ENCODE data around the gene AIRE.

Gene AIRE

DNA sequence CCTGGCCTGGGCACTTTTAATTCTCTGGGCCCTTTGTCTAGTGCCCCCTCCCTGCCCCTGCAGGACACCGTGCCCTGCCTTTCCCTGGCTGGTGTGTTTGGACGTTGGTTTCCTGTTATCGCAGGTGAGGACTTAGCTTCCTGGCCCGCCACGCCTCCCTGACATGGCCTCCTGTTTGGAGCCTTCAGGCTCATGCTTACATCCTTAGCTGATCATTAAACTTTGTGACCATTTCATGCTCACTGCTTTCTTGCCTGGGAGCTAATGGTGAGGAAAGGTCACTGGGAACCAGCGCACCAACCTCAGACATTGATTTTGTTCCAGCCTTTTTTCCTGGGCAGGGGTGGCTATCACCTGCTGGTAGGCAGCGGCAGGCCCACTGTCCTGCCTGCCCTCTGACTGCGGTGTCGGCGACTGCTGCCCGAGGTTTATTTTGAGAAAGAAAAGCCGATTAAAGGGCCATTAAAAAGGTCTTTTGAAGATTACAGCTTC lies 17.9 kb downstream of the AIRE start:
- no peak overlapping the region for H3K4me3 ChIP-seq (ENCODE audit: low read depth, low read length)

DNA sequence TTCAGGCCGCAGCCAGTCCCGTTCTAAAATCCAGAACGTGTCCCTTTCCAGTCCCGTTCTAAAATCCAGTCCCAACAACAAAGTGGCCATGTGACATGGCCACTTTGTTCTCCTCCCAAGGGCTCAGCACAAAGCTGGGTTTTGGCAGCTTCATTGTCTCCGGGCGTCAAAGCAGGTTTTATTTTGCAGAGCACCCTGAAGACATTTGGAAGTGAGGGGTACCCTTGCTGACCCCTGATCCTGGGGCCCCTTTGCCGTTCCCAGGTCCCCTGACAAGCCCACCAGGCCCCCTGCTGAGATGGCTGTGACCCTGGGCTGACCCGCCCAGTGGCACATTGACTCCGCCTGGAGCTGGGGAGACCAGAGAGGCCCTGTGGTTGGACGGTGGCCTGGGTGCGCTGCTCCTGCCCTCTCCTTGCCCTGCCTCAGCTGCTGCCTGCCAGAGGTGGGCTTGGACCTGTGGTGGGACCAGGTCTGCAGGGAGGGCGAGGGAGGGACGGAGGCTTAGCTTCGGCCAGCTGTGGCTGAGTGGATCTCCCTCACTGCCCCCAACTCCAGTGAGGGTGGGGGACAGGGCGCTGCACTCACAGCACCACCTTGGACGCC lies 18.4 kb downstream of the AIRE start:
- no peak overlapping the region for H3K4me3 ChIP-seq (ENCODE audit: low read depth, low read length)

DNA sequence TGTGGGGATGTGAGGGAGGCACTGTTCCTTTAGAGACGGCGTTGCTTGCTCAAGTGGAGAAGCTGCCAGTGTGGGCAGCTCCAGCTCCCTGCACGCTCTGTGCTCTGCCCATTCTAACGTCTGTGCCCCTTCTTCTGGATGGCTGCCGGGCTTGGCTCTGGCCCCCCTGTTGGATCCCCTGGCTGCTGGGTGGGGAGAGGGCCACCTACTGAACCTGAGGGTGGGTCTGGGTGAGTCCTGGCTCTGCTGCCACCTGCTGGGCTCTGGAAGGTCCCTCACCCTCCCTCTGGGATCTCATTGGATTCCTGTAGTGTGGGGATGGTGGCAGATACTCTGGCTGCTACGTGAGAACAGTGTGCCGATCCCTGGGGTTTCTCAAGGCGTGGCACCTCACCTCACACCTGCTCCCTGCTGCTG lies 19.2 kb downstream of the AIRE start:
- H3K4me3 ChIP-seq (ENCODE audit: low read depth, low read length): no peak overlapping the region

DNA sequence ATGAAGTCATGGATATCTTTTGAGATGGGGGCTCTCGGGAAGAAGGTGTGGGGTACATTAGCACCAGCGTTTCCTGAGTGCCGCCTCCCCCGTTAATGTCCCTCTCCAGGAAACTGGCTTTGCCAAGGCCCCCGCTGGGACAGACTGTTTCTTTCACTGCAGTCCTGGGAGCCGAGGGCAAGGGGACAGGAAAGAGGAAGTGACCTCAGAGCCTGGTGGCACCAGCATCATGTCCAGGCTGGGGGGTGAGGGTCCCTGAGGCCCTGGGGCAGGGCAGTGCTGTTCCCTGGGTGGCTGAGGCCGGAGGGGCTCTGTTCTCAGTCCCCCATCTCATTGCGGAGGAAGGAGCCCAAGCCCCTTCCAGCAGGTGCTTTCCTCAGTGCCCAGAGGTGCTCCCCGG lies 20.0 kb downstream of the AIRE start:
- no peak overlapping the region for H3K4me3 ChIP-seq (ENCODE audit: low read depth, low read length)

DNA sequence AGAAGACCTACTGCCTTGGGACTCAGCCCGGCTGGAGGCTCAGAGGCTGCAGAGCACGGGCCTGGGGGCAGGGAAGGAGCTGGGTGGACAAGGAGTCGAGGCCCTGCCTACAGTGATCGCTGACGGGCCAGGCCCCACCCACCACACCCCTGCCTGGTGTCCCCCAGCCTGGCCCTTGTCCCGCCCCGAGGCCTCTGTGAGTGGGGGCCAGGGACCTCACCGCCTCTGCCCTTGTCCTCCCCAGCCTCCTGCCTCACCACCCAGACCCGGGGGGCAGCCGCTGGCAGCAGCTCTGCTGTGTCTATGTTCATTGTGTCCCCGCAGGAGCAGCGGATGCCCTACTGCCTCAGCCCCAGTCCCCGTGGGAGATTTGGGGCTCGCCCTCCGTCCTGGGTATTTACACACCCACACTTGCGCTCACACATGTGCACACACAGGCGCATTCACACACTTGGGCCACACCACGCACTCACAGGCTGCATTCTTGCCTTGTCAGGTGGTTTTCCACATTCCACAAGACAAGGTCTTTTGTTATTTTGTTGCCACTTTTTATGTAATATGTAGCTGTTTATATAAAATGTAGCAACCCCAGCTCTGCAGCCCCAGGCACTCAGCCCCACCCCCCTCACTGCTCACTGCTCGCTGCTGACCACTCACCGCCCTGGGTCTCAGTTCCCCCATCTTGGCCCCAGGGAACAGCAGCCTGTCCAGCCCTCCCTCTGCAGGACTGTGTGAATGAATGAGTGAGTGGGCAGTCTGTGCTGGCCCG lies 21.4 kb downstream of the AIRE start:
- H3K4me3 ChIP-seq (ENCODE audit: low read depth, low read length): no peak overlapping the region

DNA sequence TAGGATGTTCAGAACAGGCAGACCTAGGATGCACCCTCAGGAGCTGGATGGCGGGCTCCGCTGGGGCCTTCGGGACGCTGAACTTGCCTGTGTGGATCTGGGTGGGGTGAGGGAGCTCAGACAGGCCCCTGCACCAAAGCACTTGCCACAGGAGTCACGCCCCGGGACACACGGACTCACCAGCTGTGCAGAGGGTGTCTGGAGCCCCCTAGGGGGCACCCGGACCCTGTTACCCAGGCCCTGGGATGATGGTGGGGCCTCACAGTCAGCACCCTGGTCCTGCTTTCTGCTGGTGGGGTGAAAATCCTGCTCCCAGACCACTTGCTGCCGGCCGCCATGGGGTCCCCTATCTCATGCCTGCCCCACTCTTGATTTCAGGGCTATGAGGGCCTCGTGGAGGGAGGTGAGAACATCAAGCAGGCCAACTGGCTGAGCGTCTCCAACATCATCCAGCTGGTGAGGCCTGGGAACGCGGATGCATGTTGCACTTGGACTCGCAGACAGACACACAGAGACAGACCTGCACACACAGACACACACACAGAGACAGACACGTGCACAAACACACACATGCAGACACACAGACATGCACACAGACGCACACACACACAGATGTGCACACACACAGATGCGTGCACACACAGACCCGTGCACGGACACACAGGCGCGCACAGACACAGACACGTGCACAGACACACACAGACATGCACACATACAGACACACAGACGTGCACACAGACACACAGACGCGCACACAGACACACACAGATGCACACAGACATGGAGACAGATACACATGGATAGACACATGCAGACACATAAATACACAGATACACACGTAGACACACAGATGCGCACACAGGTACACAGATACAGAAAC lies 25.2 kb downstream of the AIRE start:
- no peak overlapping the region for H3K4me3 ChIP-seq (ENCODE audit: low read depth, low read length)

DNA sequence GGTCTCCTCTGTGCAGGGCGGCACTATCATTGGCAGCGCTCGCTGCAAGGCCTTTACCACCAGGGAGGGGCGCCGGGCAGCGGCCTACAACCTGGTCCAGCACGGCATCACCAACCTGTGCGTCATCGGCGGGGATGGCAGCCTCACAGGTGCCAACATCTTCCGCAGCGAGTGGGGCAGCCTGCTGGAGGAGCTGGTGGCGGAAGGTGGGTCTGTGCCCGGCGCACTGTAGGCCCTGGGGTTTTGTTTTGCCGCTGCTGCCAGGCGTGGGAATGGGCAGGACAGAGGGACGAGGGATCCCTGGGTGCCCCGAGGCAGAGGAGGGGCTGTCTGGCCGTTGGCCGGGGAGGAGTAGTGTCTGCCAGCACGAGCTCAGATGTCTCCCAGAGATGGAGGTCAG lies 26.4 kb downstream of the AIRE start:
- no peak overlapping the region for H3K4me3 ChIP-seq (ENCODE audit: low read depth, low read length)

DNA sequence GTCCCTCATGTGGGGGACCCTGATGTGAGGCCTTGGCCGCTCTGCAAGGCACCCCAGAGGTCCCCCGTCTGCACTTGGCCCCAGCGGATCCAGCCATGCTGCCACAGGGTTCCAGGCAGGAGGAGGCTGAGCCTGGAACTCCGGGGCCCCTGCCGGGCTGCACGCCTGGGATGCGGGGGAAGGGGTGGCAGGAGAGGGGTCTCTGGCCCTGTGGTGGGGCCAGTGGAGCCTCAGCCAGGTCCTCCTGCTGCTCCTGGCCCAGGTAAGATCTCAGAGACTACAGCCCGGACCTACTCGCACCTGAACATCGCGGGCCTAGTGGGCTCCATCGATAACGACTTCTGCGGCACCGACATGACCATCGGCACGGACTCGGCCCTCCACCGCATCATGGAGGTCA lies 27.0 kb downstream of the AIRE start:
- H3K4me3 ChIP-seq (ENCODE audit: low read depth, low read length): no peak overlapping the region

DNA sequence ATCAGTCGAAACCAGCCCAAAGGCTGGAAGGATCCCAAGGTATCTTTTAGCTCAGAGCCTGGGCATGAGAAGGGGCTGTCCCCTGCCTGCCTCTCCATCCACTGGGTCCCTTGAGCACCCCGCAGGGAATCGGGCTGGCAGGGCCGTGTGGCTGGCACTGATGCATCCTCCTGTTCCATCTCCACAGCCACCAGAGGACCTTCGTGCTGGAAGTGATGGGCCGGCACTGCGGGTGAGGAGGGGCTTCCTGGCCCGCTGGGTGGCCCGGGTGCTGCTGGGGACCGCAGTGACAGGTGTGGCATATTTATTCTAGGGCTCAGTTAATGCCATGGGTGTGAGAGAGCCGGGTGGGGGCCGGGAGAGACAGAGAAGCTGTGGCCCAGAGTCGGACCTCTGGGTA lies 27.8 kb downstream of the AIRE start:
- H3K4me3 ChIP-seq (ENCODE audit: low read depth, low read length): no peak overlapping the region

DNA sequence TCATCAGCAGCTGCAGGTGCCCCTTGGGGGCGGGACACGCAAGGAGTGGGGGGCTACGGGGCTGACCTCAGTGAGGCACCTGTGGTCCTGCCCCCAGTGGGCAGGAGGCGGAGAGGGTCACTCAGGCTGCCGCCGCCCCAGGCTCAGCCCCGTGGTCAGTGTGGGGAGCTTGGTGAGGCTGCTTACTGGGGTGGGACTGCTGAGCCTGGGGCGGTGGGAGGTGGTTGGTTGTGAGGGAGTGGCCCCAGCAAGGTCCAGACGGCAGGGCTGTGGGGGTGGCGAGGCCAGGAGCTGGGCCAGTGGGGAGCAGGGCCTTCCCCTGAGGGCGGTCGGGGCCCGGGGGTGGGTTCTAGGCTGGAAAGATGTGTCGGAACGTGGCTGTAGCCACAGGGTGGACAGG lies 28.5 kb downstream of the AIRE start:
- H3K4me3 ChIP-seq (ENCODE audit: low read depth, low read length): no peak overlapping the region

DNA sequence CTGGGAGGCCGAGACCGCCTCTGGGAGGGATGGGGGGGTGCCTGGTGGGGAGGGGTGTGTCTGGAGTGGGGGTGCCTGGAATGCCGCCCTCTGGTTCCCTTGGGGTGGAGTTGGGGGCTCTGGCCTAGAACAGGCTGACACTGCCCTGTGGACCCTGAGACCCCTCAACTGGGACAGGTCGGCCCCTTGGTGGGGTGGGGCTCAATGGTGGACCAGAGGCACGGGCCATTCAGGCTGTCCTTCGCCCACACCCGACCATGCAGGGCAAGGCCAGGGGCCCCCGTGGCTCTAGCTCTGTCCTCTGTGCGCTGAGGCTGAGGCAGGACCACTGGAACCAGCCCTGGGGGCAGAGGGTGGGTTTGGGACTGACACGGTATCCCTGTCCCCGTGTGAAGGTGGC lies 28.9 kb downstream of the AIRE start:
- H3K4me3 ChIP-seq (ENCODE audit: low read depth, low read length): no peak overlapping the region

DNA sequence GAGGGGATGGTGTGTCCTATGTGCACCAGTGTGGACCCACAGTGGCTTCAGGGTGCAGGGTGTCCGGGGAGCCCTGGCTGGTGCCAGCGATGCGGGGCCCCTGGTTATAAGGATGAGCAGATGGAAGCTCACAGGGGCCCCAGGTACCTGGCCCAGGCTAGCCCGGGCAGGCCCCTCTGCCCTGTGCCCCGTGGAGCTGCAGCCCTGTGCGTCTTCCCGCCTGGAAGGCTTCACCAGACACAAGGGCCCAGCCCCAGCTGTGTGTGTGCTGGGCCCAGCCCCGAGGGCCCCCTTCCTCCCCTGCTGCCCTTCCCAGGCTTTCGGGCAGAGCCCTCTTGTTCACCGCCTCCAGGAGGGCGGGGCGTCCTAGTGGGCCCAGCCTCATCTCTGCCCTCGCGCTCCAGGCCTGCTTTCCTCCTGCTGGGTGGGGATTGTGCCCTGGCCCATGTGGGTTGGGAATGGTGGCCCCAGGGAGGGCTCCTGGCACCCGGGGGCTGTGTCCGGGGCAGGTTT lies 30.1 kb downstream of the AIRE start:
- H3K4me3 ChIP-seq (ENCODE audit: low read depth, low read length): no peak overlapping the region

DNA sequence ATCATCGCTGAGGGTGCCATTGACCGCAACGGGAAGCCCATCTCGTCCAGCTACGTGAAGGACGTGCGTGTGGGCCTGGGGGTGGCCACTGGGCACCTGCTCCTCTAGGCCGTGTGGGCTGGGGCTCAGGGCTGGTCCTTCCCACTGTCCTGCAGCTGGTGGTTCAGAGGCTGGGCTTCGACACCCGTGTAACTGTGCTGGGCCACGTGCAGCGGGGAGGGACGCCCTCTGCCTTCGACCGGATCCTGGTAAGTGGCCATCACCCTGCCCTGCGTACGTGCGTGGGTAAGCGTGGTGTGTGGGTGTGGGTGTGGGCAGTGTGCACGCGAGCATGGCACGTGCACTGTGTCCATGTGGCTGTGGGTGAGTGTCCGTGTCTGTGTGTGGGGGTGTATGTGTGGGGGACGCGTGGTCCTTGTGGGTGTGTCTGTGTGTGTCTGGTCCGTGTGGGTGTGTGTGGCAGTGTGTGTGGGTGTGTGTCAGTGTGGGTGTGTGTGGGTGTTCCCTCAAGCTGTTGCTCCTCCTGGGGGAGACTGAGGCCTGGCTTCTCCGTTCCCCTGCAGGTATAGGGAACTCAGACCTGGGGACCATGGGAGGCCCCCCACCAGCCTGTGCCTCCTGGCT lies 30.7 kb downstream of the AIRE start:
- H3K4me3 ChIP-seq (ENCODE audit: low read depth, low read length): no peak overlapping the region

DNA sequence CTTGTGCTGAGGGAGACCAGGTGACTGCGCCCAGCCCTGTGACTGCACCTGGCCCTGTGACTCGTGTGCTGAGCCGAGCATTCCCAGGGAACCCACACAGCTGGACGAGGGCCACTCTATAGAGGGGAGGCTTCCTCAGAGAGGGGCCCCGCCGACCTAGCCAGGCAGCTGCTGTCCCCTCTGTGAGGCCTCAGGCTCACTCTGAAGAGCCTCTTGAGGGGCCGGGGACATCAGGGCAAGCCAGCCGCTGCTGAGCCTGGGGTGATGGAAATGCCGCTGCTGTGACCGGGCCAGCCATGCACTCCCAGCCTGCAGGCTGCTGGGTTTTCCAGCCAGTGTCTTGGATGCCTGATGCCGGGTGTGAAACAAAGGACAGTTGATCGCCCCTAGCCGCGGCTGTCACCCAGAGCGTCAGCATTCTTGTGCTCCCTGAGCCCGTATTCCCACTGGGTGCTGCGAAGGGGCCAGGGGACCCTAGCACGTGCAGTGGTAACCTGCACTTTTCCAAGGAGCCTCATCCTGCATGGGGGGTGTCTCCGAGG lies 31.6 kb downstream of the AIRE start:
- H3K4me3 ChIP-seq (ENCODE audit: low read depth, low read length): no peak overlapping the region

DNA sequence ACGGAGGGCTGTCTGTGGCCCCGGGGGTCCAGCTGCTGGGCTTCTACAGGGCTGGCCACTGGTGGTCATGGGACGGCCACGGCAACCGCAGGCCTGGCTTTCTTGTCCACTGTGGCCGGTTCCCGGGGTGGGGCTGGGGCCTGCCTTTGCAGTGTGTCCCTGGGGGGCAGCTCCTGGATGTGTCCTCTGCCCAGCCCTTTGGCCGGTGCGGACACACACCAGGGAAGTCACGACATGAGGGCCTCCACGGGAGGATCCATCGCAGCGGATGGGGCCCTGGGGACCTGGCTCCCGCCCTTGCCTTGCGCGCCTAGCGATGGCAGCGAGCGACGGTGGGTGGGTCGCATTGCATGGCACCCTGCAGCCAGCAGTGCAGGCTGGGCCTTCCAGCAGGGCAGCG lies 32.2 kb downstream of the AIRE start:
- H3K4me3 ChIP-seq (ENCODE audit: low read depth, low read length): no peak overlapping the region

DNA sequence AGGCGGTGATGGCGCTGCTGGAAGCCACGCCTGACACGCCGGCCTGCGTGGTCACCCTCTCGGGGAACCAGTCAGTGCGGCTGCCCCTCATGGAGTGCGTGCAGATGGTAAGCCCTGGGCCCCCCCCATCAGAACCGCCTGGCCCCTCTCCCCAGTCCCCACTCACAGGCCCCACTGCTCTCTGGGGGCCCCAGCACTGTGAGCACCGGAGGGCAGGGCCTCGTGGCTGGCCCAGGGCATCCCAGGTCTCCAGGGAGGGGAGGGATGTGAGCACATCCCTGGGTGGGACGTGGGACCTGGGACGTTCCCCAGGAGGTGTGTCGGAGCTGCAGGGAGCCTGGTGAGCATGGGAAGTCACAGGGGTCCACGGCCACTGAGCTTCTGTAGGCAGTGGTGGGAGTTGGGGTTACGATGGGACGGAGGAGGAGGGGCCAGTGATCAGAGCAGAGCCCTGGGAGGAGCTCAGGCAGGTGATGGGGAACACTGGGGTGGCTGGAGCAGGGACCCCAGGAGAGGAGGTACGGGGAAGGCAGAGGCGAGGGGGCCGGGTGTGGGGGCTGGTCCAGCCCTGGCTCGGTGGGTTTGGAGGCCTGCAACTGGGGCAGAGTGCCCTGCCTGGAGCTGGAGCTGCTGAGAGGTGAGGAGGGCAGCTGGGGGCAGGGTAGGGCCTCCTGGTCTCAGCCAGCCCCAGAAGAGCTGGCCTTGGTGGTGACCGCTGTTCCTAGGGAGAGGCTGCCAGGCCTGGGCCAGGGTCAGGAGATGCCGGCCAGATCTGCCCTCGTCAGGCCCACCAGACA lies 33.0 kb downstream of the AIRE start:
- H3K4me3 ChIP-seq (ENCODE audit: low read depth, low read length): no peak overlapping the region

DNA sequence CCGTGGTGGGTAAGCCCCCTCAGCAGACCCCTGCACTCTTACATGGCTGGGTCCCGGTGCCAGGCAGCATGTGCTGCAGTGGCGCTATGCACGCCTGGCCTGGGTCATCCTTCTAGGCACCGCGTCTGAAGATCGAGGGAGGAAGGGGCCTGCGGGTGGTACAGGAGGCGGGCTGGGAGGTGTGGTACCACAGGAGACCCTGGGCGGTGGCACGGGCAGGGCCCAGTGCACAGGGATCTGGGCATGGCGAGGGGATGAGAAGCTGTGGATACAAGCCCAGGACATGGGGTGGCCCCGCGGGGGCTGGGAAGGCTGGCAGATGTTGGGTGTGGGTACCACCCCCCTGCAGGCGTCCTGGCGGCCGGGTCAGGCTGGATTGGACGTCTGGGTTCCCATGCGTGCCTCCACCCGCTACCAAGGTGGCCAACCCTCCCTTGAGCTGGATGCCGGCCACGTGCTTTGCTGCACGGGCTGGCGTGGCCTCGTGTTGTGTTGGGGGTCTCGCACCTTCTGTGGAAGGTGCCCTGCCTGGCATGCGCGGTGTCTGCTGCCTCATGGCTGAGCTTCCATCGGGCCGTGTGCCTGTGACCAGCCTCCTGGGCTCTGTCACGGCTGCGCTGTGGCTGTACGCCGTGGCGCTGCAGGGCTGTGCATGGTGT lies 33.9 kb downstream of the AIRE start:
- H3K4me3 ChIP-seq (ENCODE audit: low read depth, low read length): no peak overlapping the region

DNA sequence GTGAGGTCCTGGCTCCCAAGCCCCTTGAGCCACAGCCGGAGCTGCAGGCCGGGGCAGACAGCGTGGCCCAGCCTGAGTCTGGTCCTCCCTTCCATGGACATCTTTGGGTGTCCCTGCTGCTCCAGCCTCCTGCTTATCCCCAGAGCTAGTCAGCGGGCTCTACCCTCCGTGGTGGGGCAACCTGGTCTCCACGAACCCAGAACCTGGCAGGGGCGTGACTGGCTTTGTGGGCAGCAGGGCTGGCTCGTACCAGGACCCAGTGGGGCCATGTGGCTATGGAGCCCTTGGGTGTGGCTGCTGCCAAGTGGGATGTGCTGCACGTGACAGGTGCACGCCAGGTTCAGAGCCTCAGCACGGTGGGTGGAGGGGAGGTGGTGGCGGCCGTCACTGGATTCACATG lies 35.2 kb downstream of the AIRE start:
- no peak overlapping the region for H3K4me3 ChIP-seq (ENCODE audit: low read depth, low read length)

DNA sequence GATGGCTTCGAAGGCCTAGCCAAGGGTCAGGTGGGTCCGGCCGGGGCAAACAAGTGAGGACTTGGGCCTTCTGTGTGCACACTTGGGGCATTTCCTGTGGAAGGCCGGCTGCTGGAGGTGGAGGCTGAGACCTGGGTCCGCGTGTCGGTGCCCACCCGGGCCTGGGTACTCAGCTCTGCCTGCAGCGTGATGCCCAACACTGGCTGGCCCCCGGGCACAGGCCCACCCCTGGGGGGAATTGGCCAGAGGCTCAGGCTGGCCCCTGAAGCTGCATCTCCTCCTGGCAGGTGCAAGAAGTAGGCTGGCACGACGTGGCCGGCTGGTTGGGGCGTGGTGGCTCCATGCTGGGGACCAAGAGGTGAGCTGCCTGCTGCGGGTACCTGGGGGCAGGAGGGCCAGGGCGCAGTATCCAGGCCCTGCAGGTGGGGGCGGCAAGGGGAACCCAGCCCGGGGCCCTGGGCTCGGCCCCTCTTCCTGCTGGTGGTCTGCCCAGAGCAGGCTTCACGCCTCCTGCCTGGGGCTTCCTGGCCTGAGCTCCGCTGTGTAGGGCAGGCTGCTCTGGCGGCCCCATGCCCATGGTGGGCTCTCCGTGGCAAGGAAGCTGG lies 36.3 kb downstream of the AIRE start:
- H3K4me3 ChIP-seq (ENCODE audit: low read depth, low read length): no peak overlapping the region
